ENCODE data around the gene MXRA8.

Gene MXRA8

DNA sequence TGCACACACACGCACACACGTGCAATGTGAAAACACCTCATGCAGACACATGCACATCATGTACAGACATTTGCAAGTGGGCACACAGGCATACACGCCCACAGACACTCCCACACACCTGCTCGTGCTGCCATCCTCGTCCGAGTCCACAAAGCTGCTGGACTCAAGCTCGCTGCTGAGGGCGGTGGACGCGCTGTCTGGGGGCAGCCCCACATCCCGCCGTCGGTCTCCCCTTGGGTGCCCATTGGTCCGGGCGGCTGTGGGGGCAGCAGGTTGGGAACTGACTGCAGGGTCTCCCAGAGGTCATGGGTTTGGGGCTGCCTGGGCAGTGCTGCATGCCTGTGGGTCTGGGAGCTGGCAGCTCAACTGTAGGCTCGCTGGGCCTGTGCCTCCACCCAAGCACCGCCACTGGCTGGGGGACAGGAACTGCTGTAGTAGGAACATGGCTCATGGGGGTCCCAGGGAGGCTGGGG lies 16.8 kb downstream of the MXRA8 start:
- Mint-ChIP-seq H3K36me3 (no peaks in the 10 kb centered on the region), H3K4me3 (no peak overlapping the region), H3K27ac (no peak overlapping the region), H3K9me3 (ENCODE audit: low read depth) (no peaks in the 10 kb centered on the region), H3K27me3 (no peaks in the 10 kb centered on the region), H3K4me1 (ENCODE audit: low read depth) (peaks cover 4% of the 10 kb centered on the region)

DNA sequence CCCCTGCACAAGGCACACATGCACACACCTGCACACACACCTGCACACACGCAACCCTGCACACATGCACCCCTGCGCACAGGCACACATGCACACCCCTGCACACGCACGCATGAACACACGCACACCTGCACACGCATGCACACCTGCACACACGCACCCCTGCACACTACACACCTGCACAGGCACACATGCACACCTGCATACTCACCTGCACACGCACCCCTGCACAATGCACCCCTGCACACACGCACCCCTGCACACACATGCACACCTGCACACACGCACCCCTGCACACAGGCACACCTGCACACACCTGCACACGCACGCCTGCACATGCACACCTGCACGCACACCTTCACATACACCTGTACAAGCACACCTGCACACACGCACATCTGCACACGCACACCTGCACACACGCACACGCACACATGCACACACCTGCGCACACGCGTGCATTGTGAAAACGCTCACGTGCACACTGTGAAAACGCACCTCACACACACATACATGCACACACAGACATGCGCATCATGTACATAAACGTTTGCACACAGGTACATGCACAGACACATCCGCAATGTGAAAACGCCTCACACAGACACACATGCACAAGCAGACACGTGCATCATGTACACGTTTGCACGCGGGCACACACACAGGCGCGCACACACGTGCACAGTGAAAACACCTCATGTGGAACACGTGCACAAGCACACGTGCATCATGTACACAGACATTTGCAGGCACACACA lies 17.4 kb downstream of the MXRA8 start:
- H3K4me3 Mint-ChIP-seq, result no peak overlapping the region
- H3K9me3 Mint-ChIP-seq (ENCODE audit: low read depth), result no peaks in the 10 kb centered on the region
- no peaks in the 10 kb centered on the region for H3K27me3 Mint-ChIP-seq
- H3K36me3 Mint-ChIP-seq, result no peaks in the 10 kb centered on the region
- peaks cover 4% of the 10 kb centered on the region for H3K4me1 Mint-ChIP-seq (ENCODE audit: low read depth)
- H3K27ac Mint-ChIP-seq, result no peak overlapping the region

GRCh38 chr1:1340185-1340584 lies 18.2 kb downstream of the MXRA8 start:
- no peaks in the 10 kb centered on the region for H3K27me3 Mint-ChIP-seq
- H3K9me3 Mint-ChIP-seq (ENCODE audit: low read depth), result no peaks in the 10 kb centered on the region
- H3K4me1 Mint-ChIP-seq (ENCODE audit: low read depth), result peaks cover 2% of the 10 kb centered on the region
- H3K4me3 Mint-ChIP-seq, result no peak overlapping the region
- H3K36me3 Mint-ChIP-seq, result no peaks in the 10 kb centered on the region
- H3K27ac Mint-ChIP-seq, result no peak overlapping the region

DNA sequence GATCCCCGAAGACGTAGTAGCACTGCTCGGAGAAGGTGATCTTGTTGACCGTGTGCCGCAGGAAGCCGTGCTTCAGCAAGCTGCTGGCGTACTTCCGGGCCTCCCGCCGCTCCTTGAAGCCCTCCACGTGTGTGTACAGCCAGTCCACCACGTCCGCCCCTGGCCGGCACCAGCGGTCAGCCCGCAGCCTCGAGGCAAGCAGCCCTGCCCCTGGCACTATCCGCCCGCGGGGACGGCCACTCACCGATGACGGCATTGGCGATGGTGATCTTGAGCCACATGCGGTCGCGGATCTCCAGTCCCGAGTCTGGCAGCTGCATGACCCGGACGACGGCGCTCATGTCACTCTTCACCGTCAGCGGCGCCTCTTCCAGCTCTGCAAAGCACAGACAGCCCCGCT lies 20.1 kb downstream of the MXRA8 start:
- Mint-ChIP-seq H3K9me3 (ENCODE audit: low read depth) (no peaks in the 10 kb centered on the region), H3K4me1 (ENCODE audit: low read depth) (peaks cover 2% of the 10 kb centered on the region), H3K4me3 (no peak overlapping the region), H3K27ac (no peak overlapping the region), H3K27me3 (no peaks in the 10 kb centered on the region), H3K36me3 (no peaks in the 10 kb centered on the region)

- Mint-ChIP-seq H3K27ac (no peak overlapping the region), H3K9me3 (ENCODE audit: low read depth) (no peaks in the 10 kb centered on the region), H3K4me1 (ENCODE audit: low read depth) (peaks cover 2% of the 10 kb centered on the region), H3K27me3 (no peaks in the 10 kb centered on the region), H3K4me3 (no peak overlapping the region), H3K36me3 (no peaks in the 10 kb centered on the region)
Measured at GRCh38 chr1:1337793-1338147, 20.6 kb downstream of the MXRA8 start.

- H3K9me3 Mint-ChIP-seq (ENCODE audit: low read depth), result no peaks in the 10 kb centered on the region
- H3K27me3 Mint-ChIP-seq, result no peaks in the 10 kb centered on the region
- peaks cover 2% of the 10 kb centered on the region for H3K4me1 Mint-ChIP-seq (ENCODE audit: low read depth)
- no peak overlapping the region for H3K27ac Mint-ChIP-seq
- no peaks in the 10 kb centered on the region for H3K36me3 Mint-ChIP-seq
- H3K4me3 Mint-ChIP-seq, result no peak overlapping the region
Measured at GRCh38 chr1:1336931-1337792, 21.2 kb downstream of the MXRA8 start.

DNA sequence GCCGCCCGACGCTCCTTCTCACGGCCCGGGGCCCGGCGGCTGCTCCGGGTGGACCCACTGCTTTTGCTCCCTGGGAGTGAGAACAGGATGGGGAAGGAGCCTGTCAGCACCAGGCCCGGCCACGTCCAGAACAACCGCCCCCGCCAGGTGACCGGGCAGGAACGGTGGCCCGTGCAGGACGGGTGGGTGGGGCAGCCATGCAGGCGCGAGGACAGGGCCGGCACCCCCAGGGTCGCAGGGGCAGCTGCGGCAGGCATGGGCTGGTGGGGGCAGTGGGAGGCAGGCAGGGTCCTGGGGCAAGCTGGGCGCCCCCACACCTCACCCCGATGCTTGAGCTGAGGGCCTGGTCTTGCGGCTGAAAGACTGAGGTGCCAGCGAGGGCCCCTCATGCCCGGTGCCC lies 21.9 kb downstream of the MXRA8 start:
- H3K4me1 Mint-ChIP-seq (ENCODE audit: low read depth), result peaks cover 2% of the 10 kb centered on the region
- H3K36me3 Mint-ChIP-seq, result no peaks in the 10 kb centered on the region
- no peak overlapping the region for H3K27ac Mint-ChIP-seq
- no peaks in the 10 kb centered on the region for H3K27me3 Mint-ChIP-seq
- no peak overlapping the region for H3K4me3 Mint-ChIP-seq
- no peaks in the 10 kb centered on the region for H3K9me3 Mint-ChIP-seq (ENCODE audit: low read depth)

DNA sequence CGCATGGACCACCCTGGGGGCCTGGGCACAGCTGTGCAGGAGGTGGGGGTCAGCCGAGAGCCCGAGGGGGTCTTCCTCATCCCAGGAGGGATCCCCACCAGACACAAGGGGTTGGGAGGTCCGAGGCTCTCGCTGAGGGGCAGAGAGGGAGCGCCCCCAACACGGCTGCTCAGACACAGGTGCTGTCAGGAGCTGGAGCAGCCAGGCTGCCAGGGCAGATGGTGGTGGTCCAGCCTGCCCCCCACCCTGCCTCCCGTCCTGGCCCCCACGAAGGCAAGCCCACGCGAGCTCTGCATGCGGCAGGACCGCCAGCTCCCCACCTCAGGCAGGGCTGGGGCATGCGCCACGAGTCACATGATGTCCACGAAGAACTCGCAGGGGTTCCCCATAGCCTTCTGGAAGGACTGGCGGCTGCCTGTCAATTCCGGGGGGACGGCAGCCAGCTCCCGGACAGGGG lies 22.5 kb downstream of the MXRA8 start:
- no peaks in the 10 kb centered on the region for H3K4me1 Mint-ChIP-seq (ENCODE audit: low read depth)
- H3K27me3 Mint-ChIP-seq, result no peaks in the 10 kb centered on the region
- H3K9me3 Mint-ChIP-seq (ENCODE audit: low read depth), result no peaks in the 10 kb centered on the region
- no peaks in the 10 kb centered on the region for H3K36me3 Mint-ChIP-seq
- no peak overlapping the region for H3K27ac Mint-ChIP-seq
- H3K4me3 Mint-ChIP-seq, result no peak overlapping the region

DNA sequence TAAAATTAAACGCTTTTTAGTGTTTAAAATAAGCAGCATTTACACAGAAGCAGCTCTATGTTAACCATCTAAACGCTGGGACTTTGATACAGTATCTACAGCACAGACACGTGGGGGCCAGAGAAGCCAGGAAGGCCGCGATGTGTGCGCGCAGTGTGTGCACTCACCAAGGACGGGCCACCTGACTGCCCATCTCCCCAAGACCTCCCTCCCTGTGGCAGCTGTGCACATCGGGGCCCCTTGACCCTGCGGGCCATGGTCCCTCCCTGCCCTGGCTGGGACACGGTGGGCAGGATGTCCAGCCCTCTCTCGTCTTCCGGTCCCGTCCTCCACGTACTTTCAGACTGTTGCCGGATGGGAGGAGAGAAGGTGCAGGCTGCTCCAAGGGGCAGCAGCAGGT lies 23.1 kb downstream of the MXRA8 start:
- H3K4me1 Mint-ChIP-seq (ENCODE audit: low read depth), result no peaks in the 10 kb centered on the region
- H3K27me3 Mint-ChIP-seq, result no peaks in the 10 kb centered on the region
- no peak overlapping the region for H3K27ac Mint-ChIP-seq

GRCh38 chr1:1334835-1335234 lies 23.5 kb downstream of the MXRA8 start:
- H3K9me3 Mint-ChIP-seq (ENCODE audit: low read depth), result no peaks in the 10 kb centered on the region
- H3K36me3 Mint-ChIP-seq, result no peaks in the 10 kb centered on the region
- peaks cover under 1% of the 10 kb centered on the region for H3K4me1 Mint-ChIP-seq (ENCODE audit: low read depth)
- H3K4me3 Mint-ChIP-seq, result no peak overlapping the region
- no peaks in the 10 kb centered on the region for H3K27me3 Mint-ChIP-seq
- H3K27ac Mint-ChIP-seq, result no peak overlapping the region

More for the DNA sequence above, 23.1 kb downstream of the MXRA8 start:
- H3K36me3 Mint-ChIP-seq, result no peaks in the 10 kb centered on the region
- H3K9me3 Mint-ChIP-seq (ENCODE audit: low read depth), result no peaks in the 10 kb centered on the region
- H3K4me3 Mint-ChIP-seq, result no peak overlapping the region

DNA sequence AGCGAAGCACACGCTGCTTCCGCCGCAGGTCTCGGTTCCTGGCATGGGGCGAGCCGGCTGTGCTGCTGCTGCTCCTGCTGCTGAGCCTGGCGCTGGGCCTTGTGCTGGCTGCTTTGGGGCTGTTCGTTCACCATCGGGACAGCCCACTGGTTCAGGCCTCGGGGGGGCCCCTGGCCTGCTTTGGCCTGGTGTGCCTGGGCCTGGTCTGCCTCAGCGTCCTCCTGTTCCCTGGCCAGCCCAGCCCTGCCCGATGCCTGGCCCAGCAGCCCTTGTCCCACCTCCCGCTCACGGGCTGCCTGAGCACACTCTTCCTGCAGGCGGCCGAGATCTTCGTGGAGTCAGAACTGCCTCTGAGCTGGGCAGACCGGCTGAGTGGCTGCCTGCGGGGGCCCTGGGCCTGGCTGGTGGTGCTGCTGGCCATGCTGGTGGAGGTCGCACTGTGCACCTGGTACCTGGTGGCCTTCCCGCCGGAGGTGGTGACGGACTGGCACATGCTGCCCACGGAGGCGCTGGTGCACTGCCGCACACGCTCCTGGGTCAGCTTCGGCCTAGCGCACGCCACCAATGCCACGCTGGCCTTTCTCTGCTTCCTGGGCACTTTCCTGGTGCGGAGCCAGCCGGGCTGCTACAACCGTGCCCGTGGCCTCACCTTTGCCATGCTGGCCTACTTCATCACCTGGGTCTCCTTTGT lies 24.7 kb downstream of the MXRA8 start:
- Mint-ChIP-seq H3K27ac (no peak overlapping the region), H3K27me3 (no peaks in the 10 kb centered on the region), H3K4me3 (no peak overlapping the region), H3K4me1 (ENCODE audit: low read depth) (peaks cover 3% of the 10 kb centered on the region), H3K36me3 (no peaks in the 10 kb centered on the region), H3K9me3 (ENCODE audit: low read depth) (no peaks in the 10 kb centered on the region)

- Mint-ChIP-seq H3K27ac (no peak overlapping the region), H3K9me3 (ENCODE audit: low read depth) (no peaks in the 10 kb centered on the region), H3K4me1 (ENCODE audit: low read depth) (peaks cover 3% of the 10 kb centered on the region), H3K27me3 (no peaks in the 10 kb centered on the region), H3K36me3 (no peaks in the 10 kb centered on the region), H3K4me3 (no peak overlapping the region)
Measured at GRCh38 chr1:1332774-1333480, 25.4 kb downstream of the MXRA8 start.

GRCh38 chr1:1332031-1332755 lies 26.2 kb downstream of the MXRA8 start:
- no peaks in the 10 kb centered on the region for H3K27me3 Mint-ChIP-seq
- H3K4me1 Mint-ChIP-seq (ENCODE audit: low read depth), result peaks cover 3% of the 10 kb centered on the region
- H3K4me3 Mint-ChIP-seq, result no peak overlapping the region
- H3K36me3 Mint-ChIP-seq, result no peaks in the 10 kb centered on the region
- H3K9me3 Mint-ChIP-seq (ENCODE audit: low read depth), result no peaks in the 10 kb centered on the region
- no peak overlapping the region for H3K27ac Mint-ChIP-seq

Data from activated naive CD8-positive, alpha-beta T cell (primary cell).